Fibroblast of skin of right biceps (primary cell): Measurements from ENCODE around the gene LUC7L.
"Not testable (repeated sequence)": the region's sequence is repeated elsewhere in the genome, so short reads cannot be mapped to it uniquely, and the experiment has no call there.

Experiments used
- DNase-seq: peaks from one replicate; pipeline ENCODE4 v3.0.0-alpha.2; 2013

The LUC7L gene

DNA sequence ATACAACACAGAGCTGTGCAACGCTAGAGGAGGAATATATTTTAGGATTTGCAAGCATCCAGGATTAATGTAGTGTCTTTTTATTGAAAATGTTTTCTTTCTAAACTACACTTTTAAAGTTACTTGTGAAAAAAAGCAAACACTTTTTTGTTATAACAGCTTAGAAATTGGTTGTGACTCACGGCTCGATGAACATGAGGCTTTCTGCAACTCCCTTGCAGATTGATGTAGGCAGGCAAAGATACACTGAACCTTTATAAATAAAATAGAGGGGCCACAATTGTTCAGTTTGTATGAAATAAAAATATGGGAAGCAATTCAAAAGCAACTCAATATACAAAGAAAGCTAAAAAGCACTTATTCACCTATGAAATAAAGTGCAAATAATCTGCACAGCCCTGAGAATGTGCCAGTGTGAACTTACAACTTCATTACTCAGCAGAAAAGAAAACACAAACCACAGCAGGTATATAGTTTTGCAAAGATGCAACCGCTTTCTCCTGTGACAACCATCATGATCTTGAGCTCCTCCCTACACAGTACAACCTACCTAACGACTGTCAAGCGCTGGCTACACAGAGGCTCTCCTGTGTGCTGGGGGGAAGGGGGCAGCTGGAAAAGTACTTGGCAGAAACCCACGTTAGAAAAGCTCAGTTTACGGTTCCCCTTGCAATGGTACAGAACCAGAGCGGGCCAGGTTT is 948 bp downstream of the LUC7L start:
- no peak for DNase-seq

DNA sequence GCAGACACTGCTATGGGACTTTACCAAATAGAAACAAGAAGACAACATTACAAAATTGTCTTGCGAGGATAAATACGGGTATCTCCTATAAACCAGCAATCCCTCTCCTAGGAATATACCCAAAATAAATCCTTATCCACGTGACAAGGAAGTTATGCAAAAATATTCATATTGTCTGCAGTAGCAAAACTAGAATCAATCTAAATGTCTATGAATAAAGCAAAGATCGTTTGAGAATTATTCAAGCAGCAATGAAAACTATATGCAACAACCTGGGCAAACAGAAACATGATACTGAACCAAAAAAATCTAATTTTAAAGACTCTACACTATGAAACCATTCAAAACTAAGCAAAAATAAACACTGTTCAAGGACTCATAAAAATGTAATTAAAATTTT is 9.2 kb downstream of the LUC7L start:
- DNase-seq, result no peak

DNA sequence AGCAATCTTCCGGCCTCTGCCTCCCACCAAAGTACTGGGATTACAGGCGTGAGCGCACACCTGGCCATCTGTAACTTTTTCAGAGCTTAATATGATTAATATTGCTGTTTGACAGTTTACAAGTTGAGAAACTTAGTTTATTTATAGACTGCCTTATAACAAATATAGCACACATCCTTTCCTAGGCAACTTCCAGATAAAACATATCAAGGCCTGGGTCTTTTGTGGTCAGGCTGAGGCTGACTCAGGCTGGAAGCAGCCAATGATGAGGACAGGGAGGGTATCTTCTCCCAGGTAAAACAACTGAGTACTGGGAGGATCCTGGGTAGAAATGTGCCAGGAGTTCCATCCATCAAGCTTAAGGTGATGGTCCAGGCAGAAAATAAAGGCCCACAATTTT is 16.2 kb downstream of the LUC7L start:
- DNase-seq, result no peak

GRCh38 chr16:211631-212180 is 17.5 kb downstream of the LUC7L start:
- DNase-seq, result not testable (repeated sequence)

DNA sequence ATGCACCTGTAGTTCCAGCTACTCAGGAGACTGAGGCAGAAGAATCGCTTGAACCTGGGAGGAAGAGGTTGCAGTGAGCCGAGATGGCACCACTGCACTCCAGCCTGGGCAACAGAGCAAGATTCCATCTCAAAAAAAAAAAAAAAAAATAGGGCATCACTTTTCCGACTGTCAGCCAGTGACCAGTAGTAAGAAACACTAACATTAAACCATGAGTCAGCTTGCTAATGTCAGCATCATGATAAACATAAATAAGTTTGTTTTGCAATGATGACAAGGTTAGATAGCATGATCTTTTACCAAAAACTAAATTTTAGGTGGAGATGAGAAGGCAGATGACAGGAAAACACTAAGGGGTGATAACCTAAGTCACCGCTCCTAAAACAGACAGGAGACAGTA is 19.9 kb downstream of the LUC7L start:
- DNase-seq, result not testable (repeated sequence)

DNA sequence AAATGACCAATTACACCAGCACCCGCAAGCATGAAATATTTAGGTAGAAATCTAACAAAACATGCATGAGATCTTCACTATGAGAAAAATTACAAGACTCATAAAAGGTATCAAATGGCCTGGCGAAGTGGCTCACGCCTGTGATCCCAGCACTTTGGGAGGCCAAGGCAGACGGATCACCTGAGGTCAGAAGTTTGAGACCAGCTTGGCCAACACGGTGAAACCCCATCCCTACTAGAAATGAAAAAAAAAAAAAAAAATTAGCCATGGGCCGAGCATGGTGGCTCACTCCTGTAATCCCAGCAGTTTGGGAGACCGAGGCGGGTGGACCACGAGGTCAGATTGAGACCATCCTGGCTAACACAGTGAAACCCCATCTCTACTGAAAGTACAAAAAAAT is 25.2 kb downstream of the LUC7L start:
- not testable (repeated sequence) for DNase-seq

DNA sequence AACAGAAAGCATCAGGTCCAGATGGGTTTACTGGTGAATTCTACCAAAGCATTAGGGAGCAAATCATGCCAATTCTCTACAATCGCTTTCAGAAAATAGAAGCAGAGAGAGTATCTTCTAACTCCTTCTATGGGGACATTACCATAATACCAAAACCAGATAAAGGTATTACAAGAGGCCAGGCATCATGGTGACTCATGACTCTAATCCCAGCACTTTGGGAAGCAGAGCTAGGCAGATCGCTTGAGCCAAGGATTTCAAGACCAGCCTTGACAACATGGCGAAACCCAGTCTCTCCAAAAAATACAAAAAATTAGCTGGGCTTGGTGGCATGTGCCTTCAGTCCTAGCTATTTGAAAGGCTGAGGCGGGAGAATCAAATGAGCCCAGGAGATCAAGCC is 26.0 kb downstream of the LUC7L start:
- DNase-seq, result no peak

DNA sequence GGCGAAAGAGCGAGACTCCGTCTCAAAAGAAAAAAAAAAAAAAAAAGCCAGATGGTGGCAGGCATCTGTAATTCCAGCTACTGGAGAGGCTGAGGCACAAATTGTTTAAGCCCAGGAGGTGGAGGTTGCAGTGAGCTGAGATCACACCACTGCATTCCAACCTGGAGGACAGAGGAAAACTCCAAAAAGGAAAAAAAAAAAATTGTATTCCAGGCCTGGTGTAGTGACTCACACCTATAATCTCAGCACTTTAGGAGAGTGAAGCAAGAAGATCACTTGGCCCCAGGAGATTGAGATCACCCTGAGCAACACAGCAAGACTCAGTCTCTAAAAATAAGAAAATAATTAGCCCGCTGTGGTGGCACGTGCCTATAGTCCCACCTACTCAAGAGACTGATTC is 28.9 kb downstream of the LUC7L start:
- peak; percentile 74 for DNase-seq

DNA sequence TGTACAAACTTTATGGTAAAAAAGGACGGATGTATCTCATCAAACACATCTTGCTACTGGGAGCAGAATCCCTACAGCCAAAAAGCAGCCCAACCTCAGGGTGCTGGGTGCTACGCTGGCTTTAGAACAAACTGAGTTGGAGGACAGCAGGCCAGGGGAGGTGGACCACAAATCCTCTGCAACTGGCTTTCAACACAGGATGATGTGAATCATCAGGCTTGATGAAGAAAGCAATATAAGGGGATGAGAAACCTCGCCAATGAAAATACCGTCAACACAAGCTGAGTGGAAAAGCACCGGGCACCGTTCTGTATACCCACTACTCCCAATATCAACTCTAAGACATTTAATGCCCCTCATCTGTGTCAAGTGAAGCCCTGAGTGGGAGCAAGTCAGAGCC is 34.7 kb downstream of the LUC7L start:
- DNase-seq, result no peak

- no peak for DNase-seq
These were observed 35.8 kb downstream of the LUC7L start for GRCh38 chr16:193441-193840.

GRCh38 chr16:192686-193085 is 36.6 kb downstream of the LUC7L start:
- no peak for DNase-seq

GRCh38 chr16:191831-192230 is 37.4 kb downstream of the LUC7L start:
- DNase-seq, result no peak

DNA sequence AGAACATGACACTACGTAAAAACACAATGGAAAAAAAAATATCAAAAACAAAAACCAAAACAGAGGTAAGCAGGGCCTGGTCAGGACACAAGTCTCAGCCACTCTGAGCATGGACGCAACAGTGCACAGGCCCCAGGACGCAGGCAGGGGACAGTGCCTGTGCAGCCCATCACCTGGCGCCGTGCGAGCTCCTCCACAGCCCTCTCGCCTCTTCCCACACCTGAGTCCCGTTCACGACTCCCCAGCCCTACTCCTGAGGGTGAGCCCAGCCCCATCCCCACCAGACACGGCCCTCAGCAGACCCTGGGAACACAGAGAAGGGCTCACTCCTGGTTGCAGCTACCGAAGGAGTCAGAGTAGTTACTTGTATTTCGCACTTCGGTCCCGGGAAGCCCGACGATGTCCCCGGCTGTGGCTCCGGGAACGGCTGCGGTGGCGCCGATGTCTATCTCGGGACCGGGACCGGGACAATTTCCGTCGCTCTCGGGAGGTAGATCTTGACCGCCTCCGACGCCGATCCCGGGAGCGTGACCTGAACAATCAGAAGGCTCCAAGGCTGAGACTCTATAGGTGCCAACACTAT is 39.6 kb downstream of the LUC7L start:
- no peak for DNase-seq

GRCh38 chr16:188674-189073 is 40.6 kb downstream of the LUC7L start:
- no peak for DNase-seq

- DNase-seq, result no peak
These were observed 41.9 kb downstream of the LUC7L start for GRCh38 chr16:187330-187729.

- DNase-seq, result no peak
These were observed 43.6 kb downstream of the LUC7L start for GRCh38 chr16:185691-186090.

- no peak for DNase-seq
These were observed 44.0 kb downstream of the LUC7L start for GRCh38 chr16:185213-185612.

DNA sequence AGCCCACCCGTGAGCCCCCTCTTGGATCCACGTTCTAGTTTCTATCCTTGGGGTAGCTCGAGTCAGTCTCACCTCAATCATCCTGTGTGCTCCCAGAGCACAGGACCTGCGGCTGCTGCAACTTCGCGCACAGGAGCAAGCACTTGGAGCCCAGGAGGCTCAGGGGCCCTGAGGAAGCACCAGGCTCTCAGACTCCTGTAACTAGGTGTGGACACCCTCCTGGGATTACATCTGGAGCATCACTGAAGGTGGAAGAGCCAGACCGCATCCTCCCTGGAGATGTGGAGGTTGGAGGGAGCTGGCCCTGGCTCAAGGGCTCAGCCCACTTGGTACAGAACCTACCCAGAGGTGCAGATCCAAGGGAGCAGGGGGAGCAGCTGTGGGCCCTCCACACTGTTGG is 46.2 kb downstream of the LUC7L start:
- DNase-seq, result no peak

GRCh38 chr16:181565-182021 is 47.7 kb downstream of the LUC7L start:
- peak; percentile 8 for DNase-seq

- DNase-seq, result peak; percentile 67
These were observed 48.3 kb downstream of the LUC7L start for GRCh38 chr16:180681-181564.

DNA sequence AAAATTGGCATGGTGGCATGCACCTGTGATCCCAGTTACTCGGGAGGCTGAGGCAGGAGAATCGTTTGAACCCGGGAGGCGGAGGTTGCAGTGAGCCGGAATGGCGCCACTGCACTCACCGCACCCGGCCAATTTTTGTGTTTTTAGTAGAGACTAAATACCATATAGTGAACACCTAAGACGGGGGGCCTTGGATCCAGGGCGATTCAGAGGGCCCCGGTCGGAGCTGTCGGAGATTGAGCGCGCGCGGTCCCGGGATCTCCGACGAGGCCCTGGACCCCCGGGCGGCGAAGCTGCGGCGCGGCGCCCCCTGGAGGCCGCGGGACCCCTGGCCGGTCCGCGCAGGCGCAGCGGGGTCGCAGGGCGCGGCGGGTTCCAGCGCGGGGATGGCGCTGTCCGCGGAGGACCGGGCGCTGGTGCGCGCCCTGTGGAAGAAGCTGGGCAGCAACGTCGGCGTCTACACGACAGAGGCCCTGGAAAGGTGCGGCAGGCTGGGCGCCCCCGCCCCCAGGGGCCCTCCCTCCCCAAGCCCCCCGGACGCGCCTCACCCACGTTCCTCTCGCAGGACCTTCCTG is 49.1 kb downstream of the LUC7L start, which contains the start of gene HBQ1:
TSS of gene HBQ1 (plus strand) at position 359 of the 575 bp plus-strand sequence. CDS start at position 387, 28 bp downstream.
- DNase-seq, result peak; percentile 38

DNA sequence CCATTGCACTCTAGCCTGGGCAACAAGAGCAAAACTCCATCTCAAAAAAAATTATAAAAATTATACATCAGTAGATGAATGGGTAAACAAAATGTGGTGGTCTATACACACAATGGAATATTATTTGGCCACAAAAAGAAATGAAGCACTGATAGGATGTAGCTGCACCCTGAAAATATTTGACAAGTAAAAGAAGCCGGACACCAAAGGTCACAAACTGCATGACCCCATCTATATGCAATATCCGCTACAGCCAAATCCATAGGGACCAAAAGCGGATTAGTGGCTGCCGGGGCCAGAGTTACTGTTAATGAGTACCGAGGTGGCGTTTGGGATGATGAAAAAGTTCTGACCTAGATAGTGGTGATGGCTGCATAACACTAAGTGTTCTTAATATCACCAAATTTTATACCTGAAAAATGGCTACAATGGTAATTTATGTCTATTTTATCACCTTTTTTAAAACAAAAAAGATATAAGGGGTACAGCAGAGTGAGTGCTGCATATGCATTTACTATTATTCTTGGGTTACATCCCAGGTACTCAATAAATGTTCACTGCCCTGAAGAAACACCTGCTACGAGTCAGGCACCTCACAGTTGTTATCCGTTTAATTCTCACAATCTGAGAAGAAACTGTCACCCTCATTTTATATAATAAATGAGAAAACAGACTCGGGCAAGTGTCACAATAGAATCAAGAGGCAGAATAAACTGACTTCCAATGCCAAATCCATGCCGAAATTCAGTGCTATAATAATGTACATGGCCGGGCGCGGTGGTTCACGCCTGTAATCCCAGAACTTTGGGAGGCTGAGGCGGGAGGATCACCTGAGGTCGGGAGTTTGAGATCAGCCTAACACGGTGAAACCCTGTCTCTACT is 49.8 kb downstream of the LUC7L start:
- DNase-seq, result no peak
